ENCODE results near the gene FHIT.
"Not testable (repeated sequence)": the region's sequence is repeated elsewhere in the genome, so short reads cannot be mapped to it uniquely, and the experiment has no call there.

Gene FHIT

GRCh38 chr3:60555686-60556354 is 695.4 kb downstream of the FHIT start:
- H3K4me3 ChIP-seq (ENCODE audit: low read depth, low read length): no peak overlapping the region
- no peak for TF ChIP-seq CTCF (IDR thresholded peaks at IDR 0.05; ENCODE audit: low read depth, low read length, missing control alignments)
- peak; percentile 2 for DNase-seq (ENCODE audit: low read depth)

- no peak for TF ChIP-seq CTCF (IDR thresholded peaks at IDR 0.05; ENCODE audit: low read depth, low read length, missing control alignments)
- no peak for DNase-seq (ENCODE audit: low read depth)
- H3K4me3 ChIP-seq (ENCODE audit: low read depth, low read length): no peak overlapping the region
These were observed 698.1 kb downstream of the FHIT start for GRCh38 chr3:60553144-60553543.

- TF ChIP-seq CTCF (IDR thresholded peaks at IDR 0.05; ENCODE audit: low read depth, low read length, missing control alignments): no peak
- H3K4me3 ChIP-seq (ENCODE audit: low read depth, low read length): no peak overlapping the region
- no peak for DNase-seq (ENCODE audit: low read depth)
These were observed 698.7 kb downstream of the FHIT start for GRCh38 chr3:60552581-60552980.

GRCh38 chr3:60551455-60552209 is 699.6 kb downstream of the FHIT start:
- DNase-seq (ENCODE audit: low read depth): no peak
- TF ChIP-seq CTCF (IDR thresholded peaks at IDR 0.05; ENCODE audit: low read depth, low read length, missing control alignments): no peak
- H3K4me3 ChIP-seq (ENCODE audit: low read depth, low read length): no peak overlapping the region

GRCh38 chr3:60549863-60550262 is 701.4 kb downstream of the FHIT start:
- DNase-seq (ENCODE audit: low read depth): no peak
- TF ChIP-seq CTCF (IDR thresholded peaks at IDR 0.05; ENCODE audit: low read depth, low read length, missing control alignments): no peak
- H3K4me3 ChIP-seq (ENCODE audit: low read depth, low read length): no peak overlapping the region

GRCh38 chr3:60542995-60543394 is 708.3 kb downstream of the FHIT start:
- no peak for TF ChIP-seq CTCF (IDR thresholded peaks at IDR 0.05; ENCODE audit: low read depth, low read length, missing control alignments)
- H3K4me3 ChIP-seq (ENCODE audit: low read depth, low read length): no peak overlapping the region
- no peak for DNase-seq (ENCODE audit: low read depth)

- DNase-seq (ENCODE audit: low read depth); H3K4me3 ChIP-seq (ENCODE audit: low read depth, low read length): not testable (repeated sequence)
These were observed 711.9 kb downstream of the FHIT start for GRCh38 chr3:60539394-60539793.
